Motor neuron (in vitro differentiated cells): Measurements from ENCODE around the gene CRTAC1. TPM values are rescaled to one million over a fixed set of nuclear protein-coding genes. Genes with fewer than 3 reads are reported as not detected.

Source experiments
- ATAC-seq, 8 experiments: fragments of 200-7000 bp; cut with Tn5 transposase; replicated peaks in 6 of 8; 2 replicates each; pipeline ENCODE4 v1.8.0; 2021; ENCODE audit warnings: mild to moderate bottlenecking in 8 of 8, moderate library complexity in 8 of 8
- H3K27ac ChIP-seq, 2 donors: fragments of 250-450 bp; sonication (Bioruptor Pico); 2 replicates each; pipeline ENCODE4 v1.9.0; 2021; ENCODE audit warnings: antibody characterized with exemption in 2 of 2, mild to moderate bottlenecking in 2 of 2, moderate library complexity in 1 of 2
- H3K4me1 ChIP-seq, 2 donors: fragments of 250-450 bp; sonication (Bioruptor Pico); replicated peaks in 1 of 2; 2 replicates each; pipeline ENCODE4 v1.6.1; 2021; ENCODE audit warnings: antibody characterized with exemption in 2 of 2, mild to moderate bottlenecking in 2 of 2, moderate library complexity in 1 of 2
- H3K4me3 ChIP-seq, 5 donors: fragments of 250-450 bp; sonication (Bioruptor Pico); 2 replicates each; pipeline ENCODE4 v1.9.0; 2021; ENCODE audit warnings: antibody characterized with exemption in 5 of 5, mild to moderate bottlenecking in 5 of 5, moderate library complexity in 4 of 5
- WGBS, 10 experiments: fragments of 450-650 bp; shearing (Covaris generic); methylation state at CpG; one replicate each; pipeline ENCODE4 v1.0.0; 2022; 5-methylcytosine and 5-hydroxymethylcytosine counted together
- in situ Hi-C, 9 experiments: fragments of 400-800 bp; cut with MboI; loops; one replicate each; pipeline ENCODE4 v1.15.0; 2021; ENCODE audit warnings: low sequenced_read_pairs in 9 of 9, low pct_unique_long_range_greater_than_20kb in 2 of 9; ENCODE audit not compliant: unreplicated experiment in 9 of 9
- total RNA-seq, 8 experiments: library from RNA; unstranded; fragments of 300-600 nt; gene quantifications; 2 replicates each; pipeline versions ENCODE4 v1.2.3 to v1.2.4, GENCODE V29; 2022

Gene CRTAC1
- total RNA-seq, 8 experiments from 2014 or later, result 0.17 to 11.5 (median 5.3) TPM; not detected in 1

GRCh38 chr10:97999066-97999922 lies 31.1 kb downstream of the CRTAC1 start:
- no peak overlapping the region for H3K27ac ChIP-seq
- H3K4me3 ChIP-seq, result no peak overlapping the region
- WGBS, 10 experiments, result 0 to 83% (median 63%) methylated on average over 1 to 3 of the region's 10 CpGs; no CpG with 5 or more reads in 4 of the 10 experiments
- H3K4me1 ChIP-seq, result peaks cover 0 to 7% of the 10 kb centered on the region in 2 donors
- in situ Hi-C loops, result no loop called here
- ATAC-seq, result peak in 4 of 8 experiments; percentile 10 to 99 (median 86)

- in situ Hi-C loops, result no loop called here
- WGBS, 10 experiments, result 0 to 31% (median 6%) methylated on average over 1 to 2 of the region's 2 CpGs; no CpG with 5 or more reads in 3 of the 10 experiments
- Histone ChIP-seq H3K27ac (no peak overlapping the region), H3K4me3 (no peak overlapping the region), H3K4me1 (peaks cover 0 to 3% of the 10 kb centered on the region in 2 donors)
- ATAC-seq, result peak in 2 of 8 experiments; percentile 27 to 58
These were observed 38.5 kb downstream of the CRTAC1 start for GRCh38 chr10:97991871-97992270.

GRCh38 chr10:97981816-97982215 lies 48.6 kb downstream of the CRTAC1 start:
- no peak for ATAC-seq
- Histone ChIP-seq H3K27ac (no peak overlapping the region), H3K4me3 (no peak overlapping the region), H3K4me1 (peaks cover 0 to 2% of the 10 kb centered on the region in 2 donors)
- in situ Hi-C loops, result no loop called here

- ATAC-seq, result no peak
- WGBS, 10 experiments, result 0 to 100% (median 42%) methylated on average over 1 to 3 of the region's 3 CpGs; no CpG with 5 or more reads in 2 of the 10 experiments
- no peak overlapping the region for H3K27ac ChIP-seq
- H3K4me1 ChIP-seq, result peaks cover 5 to 12% of the 10 kb centered on the region in 2 donors
- in situ Hi-C loops, result no loop called here
- no peak overlapping the region for H3K4me3 ChIP-seq
These were observed 52.7 kb downstream of the CRTAC1 start for GRCh38 chr10:97977673-97978072.

- in situ Hi-C loops, result no loop called here
- H3K27ac ChIP-seq, result no peak overlapping the region
- ATAC-seq, result no peak
- peaks cover 5 to 10% of the 10 kb centered on the region in 2 donors for H3K4me1 ChIP-seq
- 10 to 100% (median 64%) methylated on average over 1 to 9 of the region's 12 CpGs; no CpG with 5 or more reads in 4 of the 10 experiments for WGBS, 10 experiments
- no peak overlapping the region for H3K4me3 ChIP-seq
These were observed 54.8 kb downstream of the CRTAC1 start for GRCh38 chr10:97975598-97975997.

- Histone ChIP-seq H3K4me3 (peak overlapping the region; percentile 14 to 19 (median 18)), H3K4me1 (peaks cover 5 to 10% of the 10 kb centered on the region in 2 donors), H3K27ac (peak overlapping the region; percentile 5 to 56)
- WGBS, 10 experiments, result 0 to 28% (median 16%) methylated on average over 2 to 8 of the region's 57 CpGs; no CpG with 5 or more reads in 2 of the 10 experiments
- in situ Hi-C loops, result no loop called here
- peak in 5 of 8 experiments; percentile 93 to 97 (median 94) for ATAC-seq
These were observed 55.6 kb downstream of the CRTAC1 start for GRCh38 chr10:97974526-97975525.

- in situ Hi-C loops, result no loop called here
- H3K4me3 ChIP-seq, result peak overlapping the region in 1 of 5 donors; percentile 19
- no peak overlapping the region for H3K27ac ChIP-seq
- peaks cover 5 to 13% of the 10 kb centered on the region in 2 donors for H3K4me1 ChIP-seq
- 7 to 83% (median 43%) methylated on average over 2 to 12 of the region's 16 CpGs for WGBS, 10 experiments
- ATAC-seq, result peak in 6 of 8 experiments; percentile 11 to 64 (median 24)
These were observed 56.3 kb downstream of the CRTAC1 start for GRCh38 chr10:97974100-97974499.

- Histone ChIP-seq H3K4me3 (no peak overlapping the region), H3K27ac (no peak overlapping the region), H3K4me1 (peaks cover 0 to 3% of the 10 kb centered on the region in 2 donors)
- 8 to 80% (median 34%) methylated on average over 1 to 4 of the region's 4 CpGs; no CpG with 5 or more reads in 2 of the 10 experiments for WGBS, 10 experiments
- in situ Hi-C loops, result no loop called here
- ATAC-seq, result peak in 2 of 8 experiments; percentile 67 to 70
These were observed 60.8 kb downstream of the CRTAC1 start for GRCh38 chr10:97969538-97970079.

- Histone ChIP-seq H3K4me3 (no peak overlapping the region), H3K4me1 (peaks cover 0 to 3% of the 10 kb centered on the region in 2 donors), H3K27ac (no peak overlapping the region)
- ATAC-seq, result no peak
- in situ Hi-C loops, result no loop called here
- WGBS, 10 experiments, result 0 to 90% (median 63%) methylated on average over 2 to 4 of the region's 5 CpGs; no CpG with 5 or more reads in 4 of the 10 experiments
These were observed 65.7 kb downstream of the CRTAC1 start for GRCh38 chr10:97964748-97965147.

- peak in 1 of 8 experiments; percentile 30 for ATAC-seq
- Histone ChIP-seq H3K4me3 (no peak overlapping the region), H3K4me1 (no peaks in the 10 kb centered on the region), H3K27ac (no peak overlapping the region)
- in situ Hi-C loops, result no loop called here
- 7 to 91% (median 55%) methylated on average over 1 to 7 of the region's 7 CpGs; no CpG with 5 or more reads in 2 of the 10 experiments for WGBS, 10 experiments
These were observed 68.5 kb downstream of the CRTAC1 start for GRCh38 chr10:97961945-97962344.

- Histone ChIP-seq H3K4me3 (no peak overlapping the region), H3K27ac (no peak overlapping the region), H3K4me1 (no peaks in the 10 kb centered on the region)
- 7 to 100% (median 46%) methylated on average over 1 to 3 of the region's 4 CpGs for WGBS, 10 experiments
- peak in 1 of 8 experiments; percentile 16 for ATAC-seq
- in situ Hi-C loops, result no loop called here
These were observed 70.0 kb downstream of the CRTAC1 start for GRCh38 chr10:97960269-97961056.

GRCh38 chr10:97949462-97949861 lies 81.0 kb downstream of the CRTAC1 start:
- no peak for ATAC-seq
- Histone ChIP-seq H3K27ac (no peak overlapping the region), H3K4me3 (no peak overlapping the region), H3K4me1 (peaks cover 0 to 4% of the 10 kb centered on the region in 2 donors)
- in situ Hi-C loops, result no loop called here
- 80 to 87% methylated on average over 1 to 3 of the region's 4 CpGs; no CpG with 5 or more reads in 8 of the 10 experiments for whole genome bisulfite sequencing, 10 experiments
